OCI-LY3 (cell line): ENCODE data around the gene DRAP1.

Experiments
- H2AFZ ChIP-seq: fragments of 200-600, 300-600 bp; shearing (Covaris generic); 2 replicates; pipeline ENCODE4 v1.6.0; 2014; ENCODE audit warnings: antibody characterized with exemption, low read depth, low read length
- H3K27ac ChIP-seq: fragments of 200-600, 300-600 bp; sonication (generic); 2 replicates; pipeline ENCODE4 v1.5.1; 2014; ENCODE audit warnings: mild to moderate bottlenecking, low read length, moderate library complexity, mixed read lengths
- H3K27me3 ChIP-seq: fragments of 200-600, 300-600 bp; sonication (generic); 2 replicates; pipeline ENCODE4 v1.6.1; 2014; ENCODE audit warnings: low read depth, low read length, mixed read lengths
- H3K36me3 ChIP-seq: fragments of 200-600, 300-600 bp; sonication (generic); replicated peaks from 2 replicates; pipeline ENCODE3; 2014; ENCODE audit warnings: low read depth, low read length, mixed read lengths
- H3K4me1 ChIP-seq: fragments of 300-600, 200-600 bp; sonication (generic); 2 replicates; pipeline ENCODE4 v1.6.1; 2014; ENCODE audit warnings: low read length, mixed read lengths
- H3K4me2 ChIP-seq: fragments of 200-600, 300-600 bp; sonication (generic); 2 replicates; pipeline ENCODE4 v1.6.1; 2014; ENCODE audit warnings: low read length, mixed read lengths
- H3K4me3 ChIP-seq: fragments of 300-600, 200-600 bp; sonication (generic); 2 replicates; pipeline ENCODE4 v1.5.1; 2014; ENCODE audit warnings: antibody characterized with exemption, mild to moderate bottlenecking, low read length, moderate library complexity
- H3K79me2 ChIP-seq: fragments of 300-600, 200-600 bp; shearing (Covaris generic); 2 replicates; pipeline ENCODE4 v1.6.1; 2014; ENCODE audit warnings: mild to moderate bottlenecking, low read length, mixed read lengths
- H3K9ac ChIP-seq: fragments of 300-600, 200-600 bp; shearing (Covaris generic); 2 replicates; pipeline ENCODE4 v1.6.0; 2014; ENCODE audit warnings: mild to moderate bottlenecking, low read length, moderate library complexity
- H3K9me3 ChIP-seq: fragments of 200-600, 300-600 bp; shearing (Covaris generic); 2 replicates; pipeline ENCODE4 v1.6.1; 2014; ENCODE audit warnings: low read length, mixed read lengths; ENCODE audit not compliant: insufficient read depth
- H4K20me1 ChIP-seq: fragments of 200-600, 300-600 bp; sonication (generic); 2 replicates; pipeline ENCODE4 v1.6.1; 2016; ENCODE audit warnings: low read length, mixed read lengths; ENCODE audit not compliant: insufficient read depth
- CTCF ChIP-seq: fragments of 200-600, 300-600 bp; sonication (generic); IDR thresholded peaks from 2 replicates; pipeline ENCODE4 v1.5.1; 2014; ENCODE audit warnings: antibody characterized with exemption, low read length, low read depth
- EZH2phosphoT487 ChIP-seq: fragments of 200-600 bp; shearing (Covaris generic); IDR thresholded peaks from 2 replicates; pipeline ENCODE4 v1.6.1; 2018; ENCODE audit warnings: antibody characterized with exemption, mixed run types, low read depth

DRAP1 gene

GRCh38 chr11:65894034-65894591 lies 25.1 kb upstream of the DRAP1 start:
- H2AFZ ChIP-seq = peak overlapping the region; percentile 19
- peak overlapping the region; percentile 54 for H3K27ac ChIP-seq
- H3K27me3 ChIP-seq = no peaks in the 10 kb centered on the region
- H3K79me2 ChIP-seq = peaks cover 27% of the 10 kb centered on the region
- no peaks in the 10 kb centered on the region for H3K36me3 ChIP-seq
- peak overlapping the region; percentile 85 for H3K4me2 ChIP-seq
- no peaks in the 10 kb centered on the region for H3K9me3 ChIP-seq
- H3K9ac ChIP-seq = peak overlapping the region; percentile 66
- TF ChIP-seq EZH2phosphoT487 (no peak), CTCF (no peak)
- peaks cover 29% of the 10 kb centered on the region for H3K4me1 ChIP-seq
- H4K20me1 ChIP-seq = peaks cover 12% of the 10 kb centered on the region; the same call in 1 of the 2 replicates
- peak overlapping the region; percentile 92 for H3K4me3 ChIP-seq

- Histone ChIP-seq H3K9ac (no peak overlapping the region), H4K20me1 (peaks cover 12% of the 10 kb centered on the region; the same call in 1 of the 2 replicates), H3K27me3 (no peaks in the 10 kb centered on the region), H3K36me3 (no peaks in the 10 kb centered on the region), H3K4me1 (peaks cover 18% of the 10 kb centered on the region), H2AFZ (no peak overlapping the region), H3K4me3 (no peak overlapping the region), H3K27ac (no peak overlapping the region), H3K9me3 (no peaks in the 10 kb centered on the region), H3K79me2 (peaks cover 27% of the 10 kb centered on the region), H3K4me2 (no peak overlapping the region)
- TF ChIP-seq EZH2phosphoT487 (no peak), CTCF (no peak)
These were observed 23.7 kb upstream of the DRAP1 start for GRCh38 chr11:65895482-65895981.

GRCh38 chr11:65896034-65896999 lies 22.9 kb upstream of the DRAP1 start:
- Histone ChIP-seq H2AFZ (no peak overlapping the region), H3K27ac (no peak overlapping the region), H3K36me3 (no peaks in the 10 kb centered on the region), H3K9me3 (no peaks in the 10 kb centered on the region), H3K79me2 (peaks cover 19% of the 10 kb centered on the region), H3K4me3 (no peak overlapping the region), H3K9ac (no peak overlapping the region), H3K4me2 (no peak overlapping the region), H3K27me3 (peaks cover 6% of the 10 kb centered on the region; the same call in 1 of the 2 replicates), H3K4me1 (peaks cover 18% of the 10 kb centered on the region), H4K20me1 (peaks cover 12% of the 10 kb centered on the region; the same call in 1 of the 2 replicates)
- TF ChIP-seq EZH2phosphoT487 (no peak), CTCF (no peak)

- H3K27ac ChIP-seq = no peak overlapping the region
- H3K4me3 ChIP-seq = no peak overlapping the region
- peaks cover 18% of the 10 kb centered on the region for H3K4me1 ChIP-seq
- no peaks in the 10 kb centered on the region for H3K36me3 ChIP-seq
- H4K20me1 ChIP-seq = peaks cover 7% of the 10 kb centered on the region; the same call in 1 of the 2 replicates
- no peaks in the 10 kb centered on the region for H3K9me3 ChIP-seq
- TF ChIP-seq EZH2phosphoT487 = no peak
- TF ChIP-seq CTCF = no peak
- H3K27me3 ChIP-seq = peaks cover 13% of the 10 kb centered on the region; the same call in 1 of the 2 replicates
- H2AFZ ChIP-seq = no peak overlapping the region
- H3K79me2 ChIP-seq = peaks cover 12% of the 10 kb centered on the region
- no peak overlapping the region for H3K9ac ChIP-seq
- no peak overlapping the region for H3K4me2 ChIP-seq
These were observed 22.2 kb upstream of the DRAP1 start for GRCh38 chr11:65897020-65897471.
